Measurements from ENCODE around the gene HAO2.

The HAO2 gene

DNA sequence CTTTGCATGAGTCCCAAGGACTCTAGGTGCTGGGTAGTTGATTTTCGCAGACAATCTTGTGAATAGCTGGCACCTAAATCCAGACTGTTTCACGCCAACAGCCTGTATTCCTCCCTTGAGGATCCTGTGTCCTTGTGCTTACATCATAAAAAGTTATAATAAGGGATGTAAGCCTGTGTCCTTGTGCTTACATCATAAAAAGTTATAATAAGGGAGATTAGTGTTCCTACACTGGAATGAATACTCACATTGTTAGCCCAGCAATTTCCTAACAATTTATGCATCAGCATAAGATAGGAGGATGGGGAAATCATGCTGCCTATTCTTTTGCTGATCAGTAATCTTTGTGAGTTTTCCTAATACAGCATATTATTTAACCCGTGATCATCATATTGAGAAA, 42.4 kb downstream of the HAO2 start:
- TF ChIP-seq, protein P1, sequence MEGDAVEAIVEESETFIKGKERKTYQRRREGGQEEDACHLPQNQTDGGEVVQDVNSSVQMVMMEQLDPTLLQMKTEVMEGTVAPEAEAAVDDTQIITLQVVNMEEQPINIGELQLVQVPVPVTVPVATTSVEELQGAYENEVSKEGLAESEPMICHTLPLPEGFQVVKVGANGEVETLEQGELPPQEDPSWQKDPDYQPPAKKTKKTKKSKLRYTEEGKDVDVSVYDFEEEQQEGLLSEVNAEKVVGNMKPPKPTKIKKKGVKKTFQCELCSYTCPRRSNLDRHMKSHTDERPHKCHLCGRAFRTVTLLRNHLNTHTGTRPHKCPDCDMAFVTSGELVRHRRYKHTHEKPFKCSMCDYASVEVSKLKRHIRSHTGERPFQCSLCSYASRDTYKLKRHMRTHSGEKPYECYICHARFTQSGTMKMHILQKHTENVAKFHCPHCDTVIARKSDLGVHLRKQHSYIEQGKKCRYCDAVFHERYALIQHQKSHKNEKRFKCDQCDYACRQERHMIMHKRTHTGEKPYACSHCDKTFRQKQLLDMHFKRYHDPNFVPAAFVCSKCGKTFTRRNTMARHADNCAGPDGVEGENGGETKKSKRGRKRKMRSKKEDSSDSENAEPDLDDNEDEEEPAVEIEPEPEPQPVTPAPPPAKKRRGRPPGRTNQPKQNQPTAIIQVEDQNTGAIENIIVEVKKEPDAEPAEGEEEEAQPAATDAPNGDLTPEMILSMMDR (IDR thresholded peaks at IDR 0.05): no peak

DNA sequence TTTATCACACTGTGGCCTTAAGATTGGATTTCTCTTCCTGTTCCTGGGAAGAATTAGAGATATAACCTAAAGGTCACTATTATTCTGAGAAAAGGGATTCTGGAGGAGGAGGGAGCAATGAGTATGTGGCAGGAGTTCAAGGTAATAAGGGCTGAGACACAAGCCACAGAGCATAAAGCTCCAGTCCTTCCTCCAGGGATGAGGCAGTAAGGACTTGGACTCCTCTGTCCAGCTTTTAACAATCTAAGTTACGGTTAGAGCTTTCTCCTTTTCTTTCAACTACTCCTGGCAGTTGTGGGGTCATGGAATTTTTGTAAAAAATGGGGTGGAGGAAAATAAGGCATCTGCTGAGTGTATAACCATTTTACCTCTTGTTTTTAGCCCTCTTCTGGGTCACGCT, 46.4 kb downstream of the HAO2 start, which contains the start of gene HSD3B2:
Gene HSD3B2 (plus strand): TSS at position 201 of the 400 bp plus-strand sequence. CDS start 270 bp downstream, outside the sequence.
- TF ChIP-seq, protein P1 (IDR thresholded peaks at IDR 0.05): no peak

DNA sequence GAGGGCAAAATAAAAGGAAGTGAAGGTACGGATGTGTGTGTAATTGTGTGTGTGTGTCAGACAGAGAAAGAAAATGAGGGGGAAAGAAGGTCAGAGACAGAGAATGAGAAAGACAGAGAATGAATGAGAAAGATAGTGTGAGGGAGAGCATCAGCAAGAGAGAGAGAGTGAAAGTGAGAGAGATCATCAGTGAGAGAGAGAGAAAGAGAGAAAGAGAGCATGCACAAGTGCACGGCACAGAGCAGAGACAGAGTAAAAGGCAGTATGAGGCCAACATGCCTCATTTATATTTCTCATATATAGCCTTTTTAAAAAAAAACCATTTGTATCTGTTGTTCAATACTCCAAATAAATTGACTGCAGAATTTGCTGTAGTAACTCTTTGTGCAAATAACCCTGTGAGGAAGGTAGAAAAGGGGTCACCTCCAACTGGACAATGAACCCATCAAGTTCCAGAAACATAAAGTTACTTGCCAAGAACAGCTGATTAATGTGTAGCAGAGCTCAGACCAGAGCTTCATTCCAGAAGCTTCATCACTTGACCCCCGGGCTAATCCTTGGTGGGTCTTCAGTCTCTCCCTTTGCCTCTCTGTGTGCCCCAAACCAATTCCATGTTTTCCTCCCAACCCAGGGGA, 47.5 kb downstream of the HAO2 start:
- TF ChIP-seq, protein P1 (IDR thresholded peaks at IDR 0.05): no peak

DNA sequence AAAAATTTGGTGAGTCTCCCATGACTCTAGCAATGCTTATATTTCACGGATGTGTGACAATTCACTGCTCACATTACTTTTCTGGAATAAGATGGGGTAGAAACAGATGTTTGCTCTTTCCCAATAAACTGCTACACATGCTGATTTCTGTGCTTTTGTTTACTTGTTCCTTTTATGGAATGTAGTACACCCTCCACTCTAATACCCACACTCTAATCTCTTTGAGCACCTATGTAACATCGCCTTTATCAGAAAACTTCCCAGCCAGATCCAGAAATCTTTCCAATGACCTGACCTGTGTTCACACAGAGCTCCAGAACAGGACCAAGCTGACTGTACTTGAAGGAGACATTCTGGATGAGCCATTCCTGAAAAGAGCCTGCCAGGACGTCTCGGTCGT, 50.5 kb downstream of the HAO2 start:
- TF ChIP-seq, protein P1 (IDR thresholded peaks at IDR 0.05): no peak

DNA sequence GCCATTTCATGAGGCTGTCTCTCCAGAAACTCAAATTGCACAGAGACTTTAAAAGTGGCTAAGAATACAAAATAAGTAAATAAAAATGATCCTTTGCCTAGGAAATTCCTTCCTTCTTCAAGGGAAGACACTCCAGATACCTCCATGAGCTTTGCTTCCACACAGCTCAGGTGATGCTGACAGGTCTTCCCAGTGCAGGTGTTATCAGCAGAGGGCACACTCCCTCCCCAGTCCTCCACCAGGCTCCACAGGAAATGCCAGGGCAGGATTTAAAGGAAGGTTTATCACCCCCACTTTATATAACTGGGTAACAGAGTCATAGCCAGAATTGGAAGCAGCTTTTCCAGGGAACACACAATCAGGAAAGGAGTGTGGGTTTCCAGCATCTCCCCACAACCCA, 52.1 kb downstream of the HAO2 start:
- TF ChIP-seq, protein P1 (IDR thresholded peaks at IDR 0.05): no peak

DNA sequence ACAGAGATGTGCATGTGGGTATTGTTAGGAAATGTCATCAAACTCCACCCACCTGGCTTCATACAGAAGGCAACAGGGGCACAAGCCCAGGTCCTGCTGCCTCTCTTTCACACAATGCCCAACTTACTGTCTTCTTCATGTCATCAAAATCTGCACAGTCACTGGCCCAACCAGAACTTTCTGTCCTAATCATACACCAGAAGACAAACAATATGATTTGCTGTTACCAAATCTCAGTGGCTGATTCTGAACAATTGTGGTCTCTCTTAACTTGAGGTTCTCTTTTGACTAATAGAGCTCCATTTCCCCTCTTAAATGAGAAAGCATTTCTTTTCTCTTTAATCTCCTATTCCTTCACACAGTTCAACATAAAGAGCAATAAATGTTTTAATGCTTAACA, 54.0 kb downstream of the HAO2 start:
- TF ChIP-seq, protein P1 (IDR thresholded peaks at IDR 0.05): no peak

DNA sequence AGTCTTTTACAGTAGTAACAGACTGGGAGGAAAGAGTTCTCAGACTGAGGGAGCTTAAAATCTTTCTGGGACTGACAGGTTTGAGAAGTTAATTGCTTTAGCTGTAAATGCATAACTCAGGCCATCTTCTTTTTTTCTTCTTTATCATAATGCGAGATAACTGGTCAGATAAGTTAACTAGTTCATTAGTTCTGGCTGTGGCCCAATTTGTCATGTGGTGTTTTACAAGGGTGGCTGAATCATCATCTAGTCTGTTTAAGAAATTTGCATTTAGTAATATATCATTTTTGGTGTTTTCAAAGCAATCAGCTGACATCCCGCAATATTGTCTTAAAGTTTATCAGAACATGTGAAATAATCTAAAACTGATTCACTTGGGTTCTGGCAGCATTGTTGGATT, 60.4 kb downstream of the HAO2 start:
- TF ChIP-seq, protein P1 (IDR thresholded peaks at IDR 0.05): no peak

DNA sequence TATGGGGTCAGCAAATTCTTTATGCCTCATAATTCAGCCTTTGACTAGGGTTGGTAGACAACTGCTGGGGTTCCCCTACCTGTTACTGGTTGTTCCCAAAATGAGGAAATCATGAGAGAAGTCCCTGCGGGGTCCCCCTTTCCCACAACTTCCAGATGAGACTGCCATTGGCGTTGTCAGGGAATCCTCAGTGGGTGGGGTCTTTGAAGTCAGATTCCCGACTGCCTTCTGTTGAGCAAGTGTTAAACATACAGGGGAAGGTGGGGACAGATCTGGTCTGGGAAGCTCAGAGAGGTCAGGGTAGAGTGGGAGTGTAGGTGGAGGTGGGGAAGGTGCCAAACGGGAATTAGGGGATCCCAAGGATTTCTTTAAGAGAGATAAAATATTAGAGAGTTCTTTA, 61.1 kb downstream of the HAO2 start:
- TF ChIP-seq, protein P1 (IDR thresholded peaks at IDR 0.05): no peak

Measured in LNCAP (cell line).